C4-2B (cell line): ENCODE results near the gene SMCO4.

Experiments
- CTCF ChIP-seq: fragments of 450-650 bp; conservative IDR thresholded peaks from 2 replicates; pipeline ENCODE4 v1.5.1; 2017; ENCODE audit warnings: mild to moderate bottlenecking
- ZFX ChIP-seq: fragments of 450-650 bp; IDR thresholded peaks from 2 replicates; pipeline ENCODE4 v1.6.1; 2017

GRCh38 chr11:93491973-93492372 is 51.2 kb downstream of the SMCO4 start:
- TF ChIP-seq CTCF (no peak), ZFX (no peak)
